Amygdala (tissue), 56 donors: ENCODE data around the gene PIK3R6.

Experiments used
- DNase-seq, 56 donors: peaks; one replicate each; lab custom pipeline; 2025; lab: John Stamatoyannopoulos, UW

Gene PIK3R6

GRCh38 chr17:8867361-8867981, at the start of gene PIK3R6:
PIK3R6 (minus strand) TSS chr17:8867674; CDS start chr17:8849794, 17,880 bp downstream.
- no peak for DNase-seq

- no peak for DNase-seq
Measured at GRCh38 chr17:8916466-8916865, 49.0 kb upstream of the PIK3R6 start.

GRCh38 chr17:8914554-8914953, 47.1 kb upstream of the PIK3R6 start:
- DNase-seq = no peak

- no peak for DNase-seq
Measured at GRCh38 chr17:8913879-8914278, 46.4 kb upstream of the PIK3R6 start.

GRCh38 chr17:8913091-8913490, 45.6 kb upstream of the PIK3R6 start:
- no peak for DNase-seq

- no peak for DNase-seq
Measured at GRCh38 chr17:8912084-8912981, 44.9 kb upstream of the PIK3R6 start.

GRCh38 chr17:8910969-8911604, 43.6 kb upstream of the PIK3R6 start:
- no peak for DNase-seq

- no peak for DNase-seq
Measured at GRCh38 chr17:8909586-8910270, 42.3 kb upstream of the PIK3R6 start.

GRCh38 chr17:8905331-8905730, 37.9 kb upstream of the PIK3R6 start:
- DNase-seq = no peak

- DNase-seq = no peak
Measured at GRCh38 chr17:8904686-8905085, 37.2 kb upstream of the PIK3R6 start.

- no peak for DNase-seq
Measured at GRCh38 chr17:8904201-8904600, 36.7 kb upstream of the PIK3R6 start.

- DNase-seq = no peak
Measured at GRCh38 chr17:8900626-8901585, 33.4 kb upstream of the PIK3R6 start.

- no peak for DNase-seq
Measured at GRCh38 chr17:8900207-8900606, 32.7 kb upstream of the PIK3R6 start.

GRCh38 chr17:8898636-8899035, 31.2 kb upstream of the PIK3R6 start:
- no peak for DNase-seq

- no peak for DNase-seq
Measured at GRCh38 chr17:8898126-8898525, 30.7 kb upstream of the PIK3R6 start.

- no peak for DNase-seq
Measured at GRCh38 chr17:8896641-8897635, 29.5 kb upstream of the PIK3R6 start.

- DNase-seq = no peak
Measured at GRCh38 chr17:8896087-8896486, 28.6 kb upstream of the PIK3R6 start.
